ENCODE results near the gene GNAO1.

The GNAO1 gene

DNA sequence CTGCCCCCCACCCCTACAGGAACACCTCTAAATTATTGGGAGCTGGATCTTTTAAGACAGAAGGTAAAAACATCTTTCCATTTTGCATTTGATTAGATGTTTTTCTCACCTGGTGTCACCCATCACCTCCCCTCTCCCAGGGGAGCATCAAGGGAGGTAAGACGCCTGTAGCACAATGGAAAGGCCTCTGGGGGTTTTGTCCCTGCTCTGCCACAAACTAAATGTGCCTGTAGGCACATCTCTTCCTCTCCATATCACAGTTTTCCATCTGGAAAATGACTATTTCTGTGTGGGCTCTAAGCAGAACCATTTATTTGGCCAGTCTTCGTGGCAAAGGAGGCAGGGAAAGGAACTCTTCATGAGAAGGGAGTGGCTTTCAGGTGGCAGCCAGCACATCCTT is 76.6 kb downstream of the GNAO1 start:
- H3K4me3 ChIP-seq (ENCODE audit: low read depth, low read length): no peak overlapping the region
- TF ChIP-seq CTCF (IDR thresholded peaks at IDR 0.05; ENCODE audit: low read depth, low read length, missing control alignments): no peak
- no peak for DNase-seq (ENCODE audit: low read depth)

DNA sequence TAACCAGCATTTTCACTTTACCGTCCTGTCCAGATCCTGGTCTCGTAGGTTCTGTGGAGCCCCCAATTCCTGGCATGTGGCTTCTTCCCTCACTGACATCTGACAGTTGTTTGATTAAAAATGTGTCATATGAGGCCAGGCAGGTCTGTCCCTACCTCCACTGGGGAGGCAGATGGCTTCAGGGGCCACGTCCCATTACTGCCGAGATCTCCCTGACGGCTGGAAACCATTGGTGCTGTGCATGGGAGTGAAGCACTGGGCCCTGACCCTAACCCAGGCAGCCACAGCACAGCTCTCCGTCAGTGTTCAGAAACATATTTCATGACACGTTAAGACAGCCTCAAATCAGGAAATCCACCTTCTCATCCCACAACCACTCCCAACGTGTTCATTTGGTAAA is 77.5 kb downstream of the GNAO1 start:
- TF ChIP-seq CTCF (IDR thresholded peaks at IDR 0.05; ENCODE audit: low read depth, low read length, missing control alignments): no peak
- DNase-seq (ENCODE audit: low read depth): no peak
- H3K4me3 ChIP-seq (ENCODE audit: low read depth, low read length): no peak overlapping the region

GRCh38 chr16:56269281-56269680 is 78.0 kb downstream of the GNAO1 start:
- no peak overlapping the region for H3K4me3 ChIP-seq (ENCODE audit: low read depth, low read length)
- TF ChIP-seq CTCF (IDR thresholded peaks at IDR 0.05; ENCODE audit: low read depth, low read length, missing control alignments): no peak
- DNase-seq (ENCODE audit: low read depth): no peak

- no peak for DNase-seq (ENCODE audit: low read depth)
- no peak overlapping the region for H3K4me3 ChIP-seq (ENCODE audit: low read depth, low read length)
- TF ChIP-seq CTCF (IDR thresholded peaks at IDR 0.05; ENCODE audit: low read depth, low read length, missing control alignments): no peak
Observed at GRCh38 chr16:56269811-56270684, 78.8 kb downstream of the GNAO1 start.

GRCh38 chr16:56270828-56271227 is 79.5 kb downstream of the GNAO1 start:
- no peak overlapping the region for H3K4me3 ChIP-seq (ENCODE audit: low read depth, low read length)
- no peak for TF ChIP-seq CTCF (IDR thresholded peaks at IDR 0.05; ENCODE audit: low read depth, low read length, missing control alignments)
- no peak for DNase-seq (ENCODE audit: low read depth)

GRCh38 chr16:56272583-56272894 is 81.2 kb downstream of the GNAO1 start:
- H3K4me3 ChIP-seq (ENCODE audit: low read depth, low read length): no peak overlapping the region
- DNase-seq (ENCODE audit: low read depth): no peak
- TF ChIP-seq CTCF (IDR thresholded peaks at IDR 0.05; ENCODE audit: low read depth, low read length, missing control alignments): no peak

DNA sequence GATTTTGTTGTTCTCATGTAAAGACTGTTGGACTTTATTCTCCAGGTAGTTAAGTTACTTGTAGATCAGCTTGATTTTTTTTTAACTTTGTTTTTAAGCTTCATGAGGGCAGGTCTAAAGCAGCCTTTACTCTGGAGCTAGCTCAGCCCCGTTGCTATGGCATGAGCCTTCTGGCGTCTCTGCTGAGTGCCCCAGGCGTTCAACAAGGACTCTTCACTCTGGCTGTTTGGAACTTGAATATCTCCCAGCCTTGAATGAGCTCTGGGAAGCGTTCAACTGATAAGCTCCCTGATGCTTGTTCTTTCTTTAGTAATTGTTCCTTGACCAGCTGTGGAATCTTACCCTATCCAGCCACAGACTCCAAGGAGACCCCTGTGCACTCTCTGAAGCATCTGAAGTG is 82.3 kb downstream of the GNAO1 start:
- no peak overlapping the region for H3K4me3 ChIP-seq (ENCODE audit: low read depth, low read length)
- TF ChIP-seq CTCF (IDR thresholded peaks at IDR 0.05; ENCODE audit: low read depth, low read length, missing control alignments): no peak
- no peak for DNase-seq (ENCODE audit: low read depth)

Data from GM12864 (cell line).